ENCODE data around the gene WASF3.

- TF ChIP-seq EZH2 (IDR thresholded peaks at IDR 0.05; ENCODE audit: low read length, unreplicated experiment) (no peak), CTCF (conservative IDR thresholded peaks at IDR 0.05; ENCODE audit: low read depth, low read length) (no peak)
Measured at GRCh38 chr13:26517936-26518335, 39.5 kb upstream of the WASF3 start.

Measured in PC-3 (cell line).